Muscle of leg (tissue), 11 donors: ENCODE measurements around the gene RUNX1. TPM values are rescaled to one million over a fixed set of nuclear protein-coding genes. Genes with fewer than 3 reads are reported as not detected.
A peak's percentile ranks its signal among the peaks of the same experiment; 100 is the strongest.
"Not testable (repeated sequence)": the region's sequence is repeated elsewhere in the genome, so short reads cannot be mapped to it uniquely, and the experiment has no call there.

Experiments
- DNase-seq: peaks from one replicate; pipeline ENCODE4 v3.0.0; 2013
- H3K27ac ChIP-seq: one replicate; pipeline ENCODE4 v1.5.1; 2013; ENCODE audit warnings: mild to moderate bottlenecking, low read length, control low read depth
- H3K27me3 ChIP-seq: one replicate; pipeline ENCODE4 v1.6.1; 2013; ENCODE audit warnings: low read length; ENCODE audit not compliant: control insufficient read depth, insufficient read depth
- H3K36me3 ChIP-seq: one replicate; pipeline ENCODE4 v1.6.1; 2013; ENCODE audit warnings: low read length; ENCODE audit not compliant: control insufficient read depth, insufficient read depth
- H3K4me1 ChIP-seq: one replicate; pipeline ENCODE4 v1.6.1; 2013; ENCODE audit warnings: low read length; ENCODE audit not compliant: control insufficient read depth, insufficient read depth
- H3K4me3 ChIP-seq: one replicate; pipeline ENCODE4 v1.5.1; 2013; ENCODE audit warnings: low read length, control low read depth
- H3K9me3 ChIP-seq: replicated peaks from 2 replicates; pipeline ENCODE4 v1.6.1; 2013; ENCODE audit warnings: low read depth, low read length; ENCODE audit not compliant: control insufficient read depth
- WGBS: methylation state at CpG from one replicate; pipeline ENCODE4 v1.1.5; 2013; ENCODE audit warnings: missing lambda C conversion rate; ENCODE audit not compliant: insufficient coverage; 5-methylcytosine and 5-hydroxymethylcytosine counted together
- polyA plus RNA-seq, 8 donors: library from polyadenylated mRNA; unstranded; fragments of 120-200 nt; gene quantifications; one replicate each; pipeline versions ENCODE4 v1.2.1 to v1.2.3, GENCODE V29; 2013; ENCODE audit warnings: inconsistent platforms in 1 of 8, low replicate concordance in 1 of 8; ENCODE audit not compliant: insufficient read length in 8 of 8, insufficient read depth in 1 of 8
- total RNA-seq: library from RNA; stranded (reverse); fragments of 120-200 nt; gene quantifications from one replicate; pipeline ENCODE4 v1.2.4, GENCODE V29; 2013

The RUNX1 gene
- total and polyA plus RNA-seq, 9 donors, result 3.6 to 8.8 (median 5.0) TPM

DNA sequence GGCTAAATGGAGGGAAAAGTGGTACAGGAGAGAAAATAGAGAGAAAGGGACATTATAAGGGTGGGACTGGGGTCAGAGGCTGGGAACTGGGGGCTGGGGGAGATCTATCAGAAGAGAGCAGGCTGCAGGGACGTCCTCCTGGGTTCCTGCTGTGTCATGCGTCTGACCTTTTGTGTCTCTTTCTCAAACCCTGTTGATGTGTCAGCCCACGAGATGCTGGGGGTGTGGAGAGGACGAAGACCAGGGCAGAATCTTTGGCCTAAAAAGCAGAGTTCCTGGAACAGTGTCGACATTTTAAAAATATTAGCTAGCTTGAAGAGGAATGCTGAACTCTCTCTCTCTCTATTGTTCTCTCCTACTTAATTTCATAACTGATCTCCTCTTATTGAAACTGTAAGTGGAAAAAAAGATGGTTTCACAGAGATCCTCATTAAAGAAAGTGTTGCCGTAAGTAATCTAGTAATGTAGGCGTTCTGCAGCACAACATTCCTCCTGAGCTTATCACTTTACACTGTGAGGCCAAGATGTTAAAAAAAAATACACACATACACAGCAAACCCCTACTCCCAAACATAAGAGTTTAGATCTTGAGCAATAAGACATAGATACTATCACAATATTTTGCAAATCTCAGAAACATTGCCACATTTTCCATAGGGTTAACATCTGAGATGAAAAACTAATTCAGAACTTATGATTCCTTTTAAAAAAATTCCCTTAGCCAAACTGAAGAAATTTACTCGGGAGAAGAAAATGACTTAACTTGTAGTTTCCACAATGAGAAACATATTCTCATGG lies 52.6 kb downstream of the RUNX1 start:
- no peaks in the 10 kb centered on the region for H3K36me3 ChIP-seq
- H3K27ac ChIP-seq, result no peak overlapping the region
- no peak overlapping the region for H3K4me3 ChIP-seq
- 22% methylated on average over 2 of the region's 8 CpGs for WGBS
- H3K27me3 ChIP-seq, result no peaks in the 10 kb centered on the region
- no peaks in the 10 kb centered on the region for H3K9me3 ChIP-seq
- peaks cover 19% of the 10 kb centered on the region for H3K4me1 ChIP-seq
- DNase-seq, result peak; percentile 63

DNA sequence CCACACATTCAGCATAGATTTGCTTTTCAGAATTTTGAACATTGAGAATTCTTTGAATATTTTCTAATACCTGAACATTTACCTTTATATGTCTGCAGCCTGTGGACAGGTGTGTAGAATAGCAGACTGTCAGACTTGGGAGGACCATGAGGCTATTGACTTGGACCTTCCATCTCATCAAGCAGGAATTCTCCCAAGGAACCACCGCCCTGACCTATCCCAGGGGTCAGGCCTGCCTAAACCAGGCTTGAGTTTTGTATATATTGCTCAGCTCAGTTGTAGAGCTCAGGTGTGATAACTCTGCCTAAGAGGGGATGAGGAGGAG lies 53.2 kb downstream of the RUNX1 start:
- peaks cover 19% of the 10 kb centered on the region for H3K4me1 ChIP-seq
- H3K27me3 ChIP-seq, result no peaks in the 10 kb centered on the region
- no peak overlapping the region for H3K27ac ChIP-seq
- H3K9me3 ChIP-seq, result no peaks in the 10 kb centered on the region
- no peaks in the 10 kb centered on the region for H3K36me3 ChIP-seq
- DNase-seq, result no peak
- H3K4me3 ChIP-seq, result no peak overlapping the region
- WGBS, result no CpG with 5 or more reads among the region's 1 CpG

DNA sequence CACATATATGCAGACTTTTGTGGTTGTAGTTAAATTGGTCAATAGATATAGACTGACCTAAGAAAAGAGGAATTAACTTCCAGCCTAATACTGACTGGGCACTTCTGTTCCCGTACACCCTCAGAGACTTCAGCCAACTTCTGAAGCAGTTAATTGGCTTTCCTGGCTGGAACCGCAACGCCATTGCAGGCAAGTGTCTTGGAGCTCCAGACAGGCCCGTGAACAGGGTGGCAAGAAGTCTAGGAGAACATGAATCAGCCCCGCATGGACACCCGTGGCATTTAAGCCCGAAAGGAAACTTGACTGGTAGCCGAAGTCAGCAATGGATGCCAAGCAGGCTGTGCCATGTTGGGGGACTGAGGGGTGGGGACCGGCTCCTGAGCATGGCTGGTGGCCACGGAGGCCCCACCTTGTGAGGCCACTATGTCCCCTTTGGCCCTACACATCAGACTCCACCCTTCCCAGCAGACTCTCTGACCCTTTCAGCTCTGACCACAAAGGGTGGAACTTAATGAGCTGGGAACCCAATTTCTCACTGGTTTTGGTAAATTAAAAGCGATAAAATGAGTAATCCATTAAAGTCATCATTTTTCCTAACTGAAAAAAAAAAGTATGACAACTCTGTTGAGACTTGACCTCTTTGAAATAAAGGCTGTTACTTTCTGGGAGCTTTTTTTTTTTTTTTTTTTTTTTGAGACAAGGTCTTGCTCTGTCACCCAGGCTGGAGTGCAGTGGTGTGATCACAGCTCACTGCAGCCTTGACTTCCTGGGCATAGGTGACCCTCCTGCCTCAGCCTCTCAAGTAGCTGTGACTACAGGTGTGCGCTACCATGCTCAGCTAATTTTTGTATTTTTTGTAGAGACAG lies 54.1 kb downstream of the RUNX1 start:
- peaks cover 19% of the 10 kb centered on the region for H3K4me1 ChIP-seq

DNA sequence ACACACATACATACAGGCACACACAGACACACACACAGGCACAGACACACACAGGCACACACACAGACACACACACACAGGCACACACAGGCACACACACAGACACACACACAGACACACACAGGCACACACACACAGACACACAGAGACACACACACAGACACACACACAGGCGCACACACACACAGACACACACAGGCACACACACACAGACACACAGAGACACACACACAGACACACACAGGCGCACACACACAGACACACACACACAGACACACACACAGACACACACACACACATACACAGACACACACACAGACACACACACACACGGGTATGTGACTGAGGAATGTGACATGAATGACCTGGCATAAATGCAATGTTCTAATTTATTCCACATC lies 55.6 kb downstream of the RUNX1 start:
- WGBS, result no CpG with 5 or more reads among the region's 3 CpGs
- peaks cover 11% of the 10 kb centered on the region for H3K4me1 ChIP-seq

More for the DNA sequence above, 54.1 kb downstream of the RUNX1 start:
- no peak for DNase-seq
- H3K36me3 ChIP-seq, result no peaks in the 10 kb centered on the region
- no peak overlapping the region for H3K4me3 ChIP-seq
- 89% methylated on average over 8 of the region's 12 CpGs for WGBS
- H3K27ac ChIP-seq, result no peak overlapping the region
- no peaks in the 10 kb centered on the region for H3K9me3 ChIP-seq
- no peaks in the 10 kb centered on the region for H3K27me3 ChIP-seq

DNA sequence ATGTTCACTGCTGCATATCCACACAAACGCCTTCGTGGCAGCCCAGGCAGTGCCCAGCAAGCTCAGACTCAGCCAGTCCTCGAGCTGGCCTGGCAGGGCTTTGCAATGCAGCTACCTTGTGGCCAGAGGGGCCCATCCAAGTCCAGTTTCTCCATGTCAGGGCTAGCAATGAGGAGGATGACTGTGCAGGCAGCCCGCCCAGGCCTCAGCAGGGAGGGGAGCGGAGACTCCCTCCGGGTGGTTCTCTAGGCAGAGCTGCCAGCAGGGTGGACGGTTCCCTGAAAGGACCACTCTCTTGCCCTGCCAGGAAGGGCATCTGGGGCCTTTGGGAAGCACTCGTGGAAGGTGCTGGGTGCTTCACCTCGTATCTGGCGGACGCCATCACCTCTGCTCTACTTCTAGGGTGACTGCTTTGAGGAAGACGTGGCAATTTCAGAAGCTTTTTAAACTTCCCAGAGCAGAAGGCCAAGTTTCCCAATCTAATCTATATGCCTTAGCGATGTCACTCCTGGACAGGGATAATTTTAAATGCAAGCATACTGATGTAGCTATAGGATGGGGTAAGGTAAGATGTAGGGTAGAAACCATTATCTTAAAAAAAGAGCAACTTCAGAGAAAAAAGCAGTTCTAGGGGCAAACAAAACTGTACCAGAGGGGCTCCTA lies 56.2 kb downstream of the RUNX1 start:
- Histone ChIP-seq H3K4me3 (no peak overlapping the region), H3K4me1 (peaks cover 17% of the 10 kb centered on the region), H3K9me3 (no peaks in the 10 kb centered on the region), H3K27me3 (peaks cover 3% of the 10 kb centered on the region), H3K36me3 (no peaks in the 10 kb centered on the region), H3K27ac (no peak overlapping the region)
- WGBS, result 81% methylated on average over 7 of the region's 13 CpGs
- DNase-seq, result no peak

More for the DNA sequence above, 55.6 kb downstream of the RUNX1 start:
- not testable (repeated sequence) for DNase-seq, H3K4me3 ChIP-seq, H3K36me3 ChIP-seq, H3K27ac ChIP-seq, H3K9me3 ChIP-seq, H3K27me3 ChIP-seq

DNA sequence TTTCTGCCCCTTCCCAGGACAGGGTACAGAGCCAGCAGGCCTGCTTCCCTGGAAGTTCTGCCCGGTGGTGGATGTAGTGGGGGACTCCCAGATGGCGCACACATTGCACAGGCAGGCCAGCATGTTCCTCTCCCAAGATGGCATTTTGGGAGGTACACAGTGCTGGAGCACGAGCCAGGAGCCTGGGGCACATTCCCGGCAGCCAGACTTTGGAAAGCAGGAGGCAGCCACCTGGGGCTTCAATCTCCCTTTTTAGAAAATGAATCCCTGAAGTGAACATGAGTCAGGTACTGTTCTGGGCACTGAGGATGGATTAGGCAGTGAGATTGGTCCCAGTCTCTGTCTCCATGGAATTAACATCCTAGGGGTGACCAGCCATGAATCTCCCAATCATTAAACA lies 56.9 kb downstream of the RUNX1 start:
- Histone ChIP-seq H3K27ac (no peak overlapping the region), H3K9me3 (no peaks in the 10 kb centered on the region), H3K4me3 (no peak overlapping the region), H3K27me3 (peaks cover 3% of the 10 kb centered on the region), H3K36me3 (no peaks in the 10 kb centered on the region), H3K4me1 (peaks cover 21% of the 10 kb centered on the region)
- DNase-seq, result no peak
- 85% methylated on average over 4 of the region's 4 CpGs for WGBS

DNA sequence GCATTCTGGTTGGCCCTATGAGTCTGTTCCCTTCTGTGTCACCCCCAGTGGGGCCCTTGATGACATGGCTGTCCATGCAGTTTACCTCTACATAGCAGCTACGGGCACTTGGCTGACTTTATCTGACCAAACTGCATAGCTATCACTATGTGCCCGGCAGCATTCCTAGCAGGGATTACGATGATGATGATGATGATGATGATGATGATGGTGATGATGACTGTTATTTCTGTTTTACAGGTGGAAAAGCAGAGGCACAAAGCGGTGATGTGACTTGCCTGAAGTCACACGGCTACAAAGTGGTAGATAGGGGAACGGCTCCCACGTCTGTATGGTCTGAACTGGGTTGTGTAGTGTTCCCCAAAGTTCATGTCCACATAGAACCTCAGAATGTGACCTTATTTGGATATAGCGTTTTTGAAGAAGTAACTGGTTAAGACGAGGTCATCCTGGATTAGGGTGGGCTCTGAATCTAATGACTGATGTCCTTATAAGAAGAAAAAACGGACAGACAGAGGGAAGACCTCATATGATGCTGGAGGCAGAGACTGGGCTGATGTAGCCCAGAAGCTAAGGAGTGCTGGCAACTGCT lies 57.6 kb downstream of the RUNX1 start:
- no peak for DNase-seq
- whole genome bisulfite sequencing, result 87% methylated on average over 9 of the region's 10 CpGs
- H3K4me1 ChIP-seq, result peaks cover 28% of the 10 kb centered on the region

DNA sequence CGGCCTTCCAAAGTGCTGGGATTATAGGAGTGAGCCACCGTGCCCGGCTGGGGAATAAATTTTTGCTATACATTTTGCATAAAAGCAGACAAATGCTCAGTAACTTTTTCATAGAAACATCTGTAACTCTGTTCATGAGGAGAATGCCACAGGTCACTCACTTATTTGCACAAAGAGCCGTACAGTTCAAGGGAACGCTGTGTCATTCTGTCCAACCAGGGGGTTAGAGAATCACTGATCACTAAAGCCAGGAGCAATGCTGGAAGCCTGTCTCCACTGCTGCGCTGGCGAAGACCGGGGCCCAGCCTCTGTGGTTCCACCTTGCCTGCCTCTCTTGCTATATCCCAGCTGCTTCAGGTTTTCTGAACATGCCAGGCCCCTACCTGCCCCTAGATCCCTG lies 58.3 kb downstream of the RUNX1 start:
- Histone ChIP-seq H3K36me3 (no peaks in the 10 kb centered on the region), H3K4me1 (peaks cover 23% of the 10 kb centered on the region), H3K27me3 (peaks cover 3% of the 10 kb centered on the region), H3K4me3 (no peak overlapping the region), H3K9me3 (no peaks in the 10 kb centered on the region), H3K27ac (no peak overlapping the region)
- DNase-seq, result no peak
- WGBS, result 91% methylated on average over 6 of the region's 8 CpGs

More for the DNA sequence above, 57.6 kb downstream of the RUNX1 start:
- no peaks in the 10 kb centered on the region for H3K9me3 ChIP-seq
- no peak overlapping the region for H3K27ac ChIP-seq
- H3K4me3 ChIP-seq, result no peak overlapping the region
- H3K27me3 ChIP-seq, result peaks cover 3% of the 10 kb centered on the region
- no peaks in the 10 kb centered on the region for H3K36me3 ChIP-seq

DNA sequence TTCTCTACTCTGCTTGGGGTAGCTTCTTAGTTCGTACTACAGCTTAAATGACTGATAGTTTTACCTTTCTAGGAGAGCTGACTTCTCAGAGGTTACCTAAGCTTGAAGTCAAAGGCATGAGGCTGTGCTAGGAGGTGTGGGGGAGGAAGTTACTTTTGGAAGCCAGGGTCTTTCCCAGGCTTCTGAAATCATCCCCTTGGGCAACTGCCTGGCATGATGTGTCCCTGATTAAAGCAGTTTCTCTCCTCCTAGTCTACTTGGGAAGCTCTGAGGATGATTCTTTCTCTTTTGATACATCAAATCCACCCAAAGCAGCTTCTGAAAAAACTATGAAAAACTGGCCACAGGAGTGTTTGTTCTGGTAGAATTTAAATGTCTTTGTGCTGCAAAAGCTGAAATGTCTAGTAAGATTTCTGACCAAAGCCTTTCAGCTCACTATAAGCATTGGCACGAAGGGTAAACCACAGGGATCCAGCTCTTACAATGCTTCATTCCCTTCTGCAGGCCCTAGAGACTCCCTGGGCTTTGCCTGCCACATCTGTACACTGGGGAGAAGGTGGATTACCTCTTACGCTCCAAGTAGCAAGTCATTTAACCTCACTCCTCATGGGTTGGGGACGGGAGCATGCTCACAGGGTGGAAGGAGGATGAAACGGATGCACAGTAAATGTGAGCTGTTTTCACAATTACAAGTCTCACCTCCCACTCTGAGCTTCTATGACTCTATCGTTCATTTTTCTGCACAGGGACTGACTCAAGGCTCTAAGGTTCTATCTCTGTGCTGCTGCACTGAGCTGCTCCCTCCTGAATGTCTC lies 59.6 kb downstream of the RUNX1 start:
- Histone ChIP-seq H3K27me3 (peaks cover 3% of the 10 kb centered on the region), H3K36me3 (no peaks in the 10 kb centered on the region), H3K27ac (no peak overlapping the region), H3K4me3 (no peak overlapping the region), H3K9me3 (no peaks in the 10 kb centered on the region), H3K4me1 (peaks cover 23% of the 10 kb centered on the region)
- DNase-seq, result no peak
- 50% methylated on average over 1 of the region's 6 CpGs for WGBS
